Measurements from ENCODE around the gene MYLK3.

Gene MYLK3

GRCh38 chr16:46727184-46727583 lies 21.0 kb downstream of the MYLK3 start:
- DNase-seq (ENCODE audit: low read depth): no peak

- DNase-seq (ENCODE audit: low read depth): no peak
These were observed 26.3 kb downstream of the MYLK3 start for GRCh38 chr16:46721885-46722284.

GRCh38 chr16:46720619-46721018 lies 27.5 kb downstream of the MYLK3 start:
- DNase-seq (ENCODE audit: low read depth): no peak

- DNase-seq (ENCODE audit: low read depth): no peak
These were observed 28.6 kb downstream of the MYLK3 start for GRCh38 chr16:46719528-46719927.

- no peak for DNase-seq (ENCODE audit: low read depth)
These were observed 29.9 kb downstream of the MYLK3 start for GRCh38 chr16:46718214-46718613.

- no peak for DNase-seq (ENCODE audit: low read depth)
These were observed 30.5 kb downstream of the MYLK3 start for GRCh38 chr16:46717692-46718091.

- no peak for DNase-seq (ENCODE audit: low read depth)
These were observed 32.3 kb downstream of the MYLK3 start for GRCh38 chr16:46715769-46716305.

- DNase-seq (ENCODE audit: low read depth): no peak
These were observed 33.1 kb downstream of the MYLK3 start for GRCh38 chr16:46714797-46715591.

GRCh38 chr16:46713634-46714033 lies 34.5 kb downstream of the MYLK3 start:
- no peak for DNase-seq (ENCODE audit: low read depth)

GRCh38 chr16:46712911-46713310 lies 35.2 kb downstream of the MYLK3 start:
- no peak for DNase-seq (ENCODE audit: low read depth)

- DNase-seq (ENCODE audit: low read depth): no peak
These were observed 36.8 kb downstream of the MYLK3 start for GRCh38 chr16:46711106-46712058.

- no peak for DNase-seq (ENCODE audit: low read depth)
These were observed 38.6 kb downstream of the MYLK3 start for GRCh38 chr16:46709469-46710005.

GRCh38 chr16:46706642-46707041 lies 41.5 kb downstream of the MYLK3 start:
- DNase-seq (ENCODE audit: low read depth): no peak

GRCh38 chr16:46702030-46702429 lies 46.1 kb downstream of the MYLK3 start:
- DNase-seq (ENCODE audit: low read depth): no peak

GRCh38 chr16:46701615-46702014 lies 46.5 kb downstream of the MYLK3 start:
- no peak for DNase-seq (ENCODE audit: low read depth)

- DNase-seq (ENCODE audit: low read depth): no peak
These were observed 48.1 kb downstream of the MYLK3 start for GRCh38 chr16:46700048-46700447.

GRCh38 chr16:46696957-46697356 lies 51.2 kb downstream of the MYLK3 start:
- no peak for DNase-seq (ENCODE audit: low read depth)

- no peak for DNase-seq (ENCODE audit: low read depth)
These were observed 52.2 kb downstream of the MYLK3 start for GRCh38 chr16:46695937-46696336.

GRCh38 chr16:46693598-46693997 lies 54.5 kb downstream of the MYLK3 start:
- DNase-seq (ENCODE audit: low read depth): no peak

GRCh38 chr16:46691726-46692125 lies 56.4 kb downstream of the MYLK3 start:
- DNase-seq (ENCODE audit: low read depth): peak; percentile 21

GRCh38 chr16:46690281-46691178 lies 57.6 kb downstream of the MYLK3 start:
- peak; percentile 47 for DNase-seq (ENCODE audit: low read depth)

Data from EH (cell line).